HG02885 (cell line): Measurements from ENCODE around the gene COX7A2L.

Experiments used
- ATAC-seq: cut with Tn5 transposase; IDR thresholded peaks from one replicate; pipeline ENCODE4 v1.9.1; 2021; ENCODE audit warnings: mild to moderate bottlenecking; ENCODE audit not compliant: unreplicated experiment, poor library complexity

COX7A2L gene

GRCh38 chr2:42321452-42322064 is 39.5 kb downstream of the COX7A2L start:
- ATAC-seq, result no peak

DNA sequence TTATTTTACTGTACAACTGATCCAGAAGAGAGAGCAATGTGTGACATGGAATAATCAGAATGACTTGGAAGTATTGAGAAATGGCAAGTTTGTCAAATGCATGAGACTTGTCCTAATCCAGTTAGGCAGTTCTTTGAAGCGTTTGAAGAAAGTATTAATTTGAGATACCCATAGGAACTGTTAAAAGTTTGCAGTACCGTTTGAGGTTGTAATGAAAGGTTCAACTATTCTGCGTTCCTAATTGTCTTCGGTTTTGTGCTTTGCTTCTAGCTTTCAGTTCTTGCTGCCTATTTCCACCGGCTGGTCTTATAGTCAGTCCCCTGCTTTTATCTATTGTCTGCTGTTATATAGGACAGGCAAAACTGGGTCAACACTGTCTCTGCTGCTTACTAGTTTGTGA is 41.8 kb downstream of the COX7A2L start:
- no peak for ATAC-seq

DNA sequence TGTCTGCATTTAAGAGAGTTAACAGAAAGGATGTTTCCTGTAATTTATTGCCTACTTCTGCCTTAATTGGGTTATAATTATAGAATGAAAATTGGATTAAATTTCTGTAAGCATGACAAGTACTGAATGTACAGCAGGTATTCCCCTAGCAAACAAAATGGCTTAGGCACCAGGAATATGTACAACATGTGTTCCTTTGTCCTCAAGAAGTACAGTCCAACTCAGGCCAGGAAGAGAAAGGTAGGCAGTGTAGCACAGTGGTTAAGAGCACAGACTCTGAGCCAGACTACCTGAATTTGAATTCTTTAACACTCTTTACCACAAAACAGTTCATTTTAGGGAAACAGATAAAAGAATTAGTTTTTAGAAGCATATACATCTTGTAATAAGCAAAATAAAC is 43.1 kb downstream of the COX7A2L start:
- ATAC-seq, result no peak

DNA sequence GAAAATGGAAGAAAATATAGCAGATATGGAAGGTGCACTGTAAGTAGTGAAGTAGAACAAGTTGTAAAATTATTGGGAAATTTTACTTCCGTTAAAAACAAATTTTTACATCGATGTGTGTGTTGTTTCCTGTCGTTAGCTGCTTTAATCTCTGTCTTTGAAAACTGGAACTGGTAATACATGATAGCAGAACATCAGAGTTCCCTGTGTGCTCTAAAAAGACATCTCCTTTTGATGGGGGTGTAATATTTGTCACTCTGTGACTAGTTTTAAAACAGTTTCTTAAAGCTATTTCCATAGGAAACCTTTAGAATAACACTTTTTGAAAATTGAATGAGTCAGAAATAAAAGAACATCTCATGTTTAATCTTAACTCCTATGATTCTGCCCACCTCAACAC is 43.5 kb downstream of the COX7A2L start:
- no peak for ATAC-seq

DNA sequence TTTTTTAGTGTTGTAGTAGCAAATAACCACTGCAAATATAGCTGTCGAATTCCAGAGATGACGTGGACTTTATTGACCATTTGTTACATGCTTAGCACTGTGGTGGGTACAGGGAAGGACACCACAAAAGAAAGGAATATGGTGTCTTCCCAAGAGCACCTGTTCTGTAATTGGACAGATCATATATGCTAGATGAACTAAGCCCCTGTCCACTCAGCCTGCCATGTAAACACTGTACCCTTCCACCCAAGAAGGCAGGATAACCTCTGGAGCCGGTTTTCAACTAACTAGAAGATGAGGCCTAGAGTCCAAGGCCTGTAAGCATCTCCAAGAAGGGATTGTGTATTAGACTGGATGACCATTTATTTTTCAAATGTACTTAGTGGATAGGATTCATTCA is 44.1 kb downstream of the COX7A2L start:
- no peak for ATAC-seq

DNA sequence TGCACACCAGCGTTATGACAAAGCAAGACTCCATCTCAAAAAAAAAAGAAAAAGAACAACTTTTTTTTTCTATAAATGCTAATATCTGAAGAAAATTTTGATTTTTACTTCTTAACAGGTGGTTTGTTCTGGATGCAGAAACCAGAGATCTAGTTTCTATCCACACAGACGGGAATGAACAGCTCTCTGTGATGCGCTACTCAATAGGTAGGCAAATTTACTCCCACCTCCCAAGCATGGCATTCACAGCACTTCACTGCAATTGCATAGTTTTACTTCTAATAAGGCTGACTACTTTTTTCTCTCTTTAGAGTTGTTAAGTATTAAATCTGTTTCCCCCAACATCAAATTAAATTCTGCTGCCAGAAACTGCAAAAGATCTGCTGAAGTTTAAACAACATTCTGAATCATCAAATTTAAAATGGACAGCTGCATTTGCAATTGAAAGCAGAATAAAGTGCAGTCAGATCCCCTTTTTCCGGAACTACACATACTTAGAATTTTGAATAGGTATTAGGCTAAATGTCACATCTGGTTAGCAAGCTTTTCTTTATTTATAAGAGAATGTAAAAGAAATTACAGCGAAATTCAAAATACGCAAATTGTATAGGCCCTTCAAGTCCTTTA is 45.1 kb downstream of the COX7A2L start:
- no peak for ATAC-seq

GRCh38 chr2:42314892-42315468 is 46.0 kb downstream of the COX7A2L start:
- ATAC-seq, result no peak

- ATAC-seq, result no peak
These were observed 48.9 kb downstream of the COX7A2L start for GRCh38 chr2:42312106-42312505.

DNA sequence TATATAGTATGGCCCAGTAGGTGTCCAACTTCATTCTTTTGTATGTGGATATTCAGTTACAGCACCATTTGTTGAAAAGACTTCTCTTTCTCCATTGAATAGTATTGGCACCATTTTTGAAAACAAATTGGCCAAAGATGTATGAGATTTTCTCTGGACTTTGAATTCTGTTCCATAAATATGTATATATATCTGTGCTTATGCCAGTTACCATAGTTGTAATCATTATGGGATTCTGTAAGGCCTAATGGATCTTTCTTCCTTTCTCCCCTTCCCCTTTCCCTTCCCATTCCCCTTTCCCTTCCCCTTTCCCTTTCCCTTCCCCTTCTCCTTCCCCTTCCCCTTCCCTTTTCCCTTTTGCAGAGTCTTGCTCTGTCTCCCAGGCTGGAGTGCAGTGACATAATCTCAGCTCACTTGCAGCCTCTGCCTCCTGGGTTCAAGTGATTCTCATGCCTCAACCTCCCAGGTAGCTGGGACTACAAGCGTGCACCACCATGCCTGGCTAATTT is 51.0 kb downstream of the COX7A2L start:
- no peak for ATAC-seq

GRCh38 chr2:42309366-42309765 is 51.7 kb downstream of the COX7A2L start:
- ATAC-seq, result no peak

GRCh38 chr2:42307180-42307579 is 53.8 kb downstream of the COX7A2L start:
- ATAC-seq, result no peak

GRCh38 chr2:42304059-42304713 is 56.8 kb downstream of the COX7A2L start:
- ATAC-seq, result no peak

DNA sequence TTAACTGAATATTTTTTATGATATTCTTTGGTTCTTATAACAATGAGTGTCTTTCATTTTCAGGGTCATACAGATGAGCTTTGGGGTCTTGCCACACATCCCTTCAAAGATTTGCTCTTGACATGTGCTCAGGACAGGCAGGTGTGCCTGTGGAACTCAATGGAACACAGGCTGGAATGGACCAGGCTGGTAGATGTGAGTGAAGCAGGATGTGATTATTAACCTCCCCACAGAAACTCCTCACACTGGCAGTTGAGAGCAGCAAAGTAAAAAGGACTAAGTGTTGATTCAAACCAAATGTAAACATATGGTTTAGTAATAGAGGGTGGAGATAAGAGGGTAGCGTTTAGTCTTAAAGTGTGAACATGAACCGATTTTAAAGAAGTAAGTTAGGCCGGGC is 57.8 kb downstream of the COX7A2L start:
- ATAC-seq, result no peak

GRCh38 chr2:42300527-42300926 is 60.5 kb downstream of the COX7A2L start:
- no peak for ATAC-seq
